HG03457 (cell line): ENCODE data around the gene SSTR1.
"Not testable (repeated sequence)": the region's sequence is repeated elsewhere in the genome, so short reads cannot be mapped to it uniquely, and the experiment has no call there.

Experiments
- ATAC-seq: cut with Tn5 transposase; IDR thresholded peaks from one replicate; pipeline ENCODE4 v1.9.1; 2021; ENCODE audit warnings: moderate number of reproducible peaks; ENCODE audit not compliant: unreplicated experiment

The SSTR1 gene

GRCh38 chr14:38207736-38208617 is at the start of gene SSTR1:
Gene SSTR1, plus strand, starts transcription at chr14:38207904. Its CDS starts 1,486 bp downstream, at chr14:38209390.
- ATAC-seq, result no peak

GRCh38 chr14:38158468-38158867 is 49.2 kb upstream of the SSTR1 start:
- ATAC-seq, result no peak

DNA sequence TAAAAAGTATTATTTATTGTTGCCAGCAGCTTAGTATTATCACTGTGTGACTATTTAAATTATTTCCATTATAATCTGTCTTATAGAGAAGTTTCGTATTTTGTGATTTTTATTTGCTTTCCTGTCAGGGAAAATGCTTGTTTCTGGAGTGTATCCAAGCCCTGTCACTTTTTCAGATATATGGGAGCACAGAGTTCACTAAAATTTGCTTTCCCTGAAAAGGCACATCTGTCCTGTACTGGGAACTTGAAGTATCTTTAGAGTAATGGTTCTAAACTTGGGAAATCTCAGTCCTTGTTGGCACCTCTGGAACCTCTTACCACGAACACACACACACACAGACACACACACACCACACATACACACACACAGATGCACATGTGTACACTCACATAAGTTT is 39.3 kb upstream of the SSTR1 start:
- no peak for ATAC-seq

GRCh38 chr14:38171197-38171596 is 36.5 kb upstream of the SSTR1 start:
- no peak for ATAC-seq

GRCh38 chr14:38174711-38175110 is 33.0 kb upstream of the SSTR1 start:
- ATAC-seq, result no peak

DNA sequence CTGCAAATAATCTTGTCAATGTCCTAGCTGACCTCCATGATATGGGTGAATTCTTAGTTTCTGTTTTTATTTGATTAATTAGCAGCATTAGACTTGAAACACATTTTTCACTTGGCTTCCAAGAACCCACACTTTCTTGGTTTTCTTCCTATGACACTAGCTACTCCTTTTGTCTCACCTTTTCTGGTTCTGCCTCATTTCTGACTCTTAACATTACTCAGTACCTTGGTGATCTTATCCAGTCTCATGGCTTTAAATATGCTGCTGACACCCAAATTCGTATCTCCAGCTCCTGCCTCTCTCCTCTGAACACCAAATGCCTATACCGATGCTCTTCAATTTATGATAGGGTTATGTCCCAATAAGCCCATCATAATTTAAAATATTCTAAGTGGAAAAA is 32.0 kb upstream of the SSTR1 start:
- ATAC-seq, result no peak

- no peak for ATAC-seq
These were observed 31.3 kb upstream of the SSTR1 start for GRCh38 chr14:38176379-38176778.

GRCh38 chr14:38184132-38184531 is 23.6 kb upstream of the SSTR1 start:
- no peak for ATAC-seq

DNA sequence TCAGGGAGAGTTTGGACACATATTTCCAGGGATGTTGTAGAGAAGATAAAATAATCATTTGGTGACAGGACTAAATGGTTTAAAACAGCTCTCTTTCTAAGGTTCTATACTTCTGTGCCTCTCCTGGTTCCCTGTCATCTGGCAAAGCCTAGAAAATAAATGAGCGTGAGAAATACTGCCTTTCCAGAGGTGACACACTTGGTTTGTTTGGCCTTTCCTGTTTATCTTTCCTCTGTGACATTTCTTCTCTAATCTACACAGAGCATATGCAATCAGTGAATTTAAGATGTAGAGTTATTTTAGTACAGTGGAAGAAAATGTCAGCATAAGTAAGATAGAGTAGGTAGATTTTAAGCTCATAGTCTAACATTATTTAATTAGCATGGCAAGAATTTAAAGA is 22.0 kb upstream of the SSTR1 start:
- no peak for ATAC-seq

DNA sequence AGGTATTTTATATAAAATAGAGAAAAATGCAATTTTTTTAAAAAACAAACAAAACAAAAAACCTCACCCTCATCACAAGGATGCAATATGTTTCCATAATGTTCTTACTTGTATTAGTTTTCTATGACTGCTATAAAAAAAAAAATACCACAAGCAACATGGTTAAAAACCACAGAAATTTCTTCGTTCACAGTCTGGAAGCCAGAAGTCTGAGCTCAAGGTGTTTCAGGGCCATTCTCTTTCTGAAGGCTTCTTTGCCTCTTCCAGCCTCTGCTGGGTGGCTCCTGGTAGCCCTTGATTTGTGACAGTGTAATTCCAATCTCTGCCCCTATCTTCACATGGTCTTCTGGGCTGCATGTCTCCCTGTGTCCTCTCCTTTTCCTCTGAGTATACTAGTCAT is 21.5 kb upstream of the SSTR1 start:
- ATAC-seq, result no peak

DNA sequence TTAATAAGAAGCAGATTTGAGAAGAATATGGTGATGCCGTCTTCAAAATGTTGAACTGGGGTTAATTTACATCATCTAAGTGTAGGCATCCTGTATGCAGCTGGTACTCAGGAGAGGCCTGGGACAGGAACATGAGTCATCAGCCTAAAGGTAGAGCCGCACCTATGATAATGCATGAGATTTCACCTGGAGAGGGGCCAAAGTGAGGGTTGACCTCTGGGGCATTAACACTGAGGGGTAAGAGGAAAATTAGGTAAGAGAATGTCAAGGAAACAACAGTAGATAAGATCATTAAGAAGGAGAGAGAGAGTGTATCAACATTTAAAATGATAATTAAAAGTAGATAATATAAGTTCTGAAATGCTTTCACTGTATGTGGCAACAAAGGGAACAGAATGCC is 20.2 kb upstream of the SSTR1 start:
- ATAC-seq, result no peak

DNA sequence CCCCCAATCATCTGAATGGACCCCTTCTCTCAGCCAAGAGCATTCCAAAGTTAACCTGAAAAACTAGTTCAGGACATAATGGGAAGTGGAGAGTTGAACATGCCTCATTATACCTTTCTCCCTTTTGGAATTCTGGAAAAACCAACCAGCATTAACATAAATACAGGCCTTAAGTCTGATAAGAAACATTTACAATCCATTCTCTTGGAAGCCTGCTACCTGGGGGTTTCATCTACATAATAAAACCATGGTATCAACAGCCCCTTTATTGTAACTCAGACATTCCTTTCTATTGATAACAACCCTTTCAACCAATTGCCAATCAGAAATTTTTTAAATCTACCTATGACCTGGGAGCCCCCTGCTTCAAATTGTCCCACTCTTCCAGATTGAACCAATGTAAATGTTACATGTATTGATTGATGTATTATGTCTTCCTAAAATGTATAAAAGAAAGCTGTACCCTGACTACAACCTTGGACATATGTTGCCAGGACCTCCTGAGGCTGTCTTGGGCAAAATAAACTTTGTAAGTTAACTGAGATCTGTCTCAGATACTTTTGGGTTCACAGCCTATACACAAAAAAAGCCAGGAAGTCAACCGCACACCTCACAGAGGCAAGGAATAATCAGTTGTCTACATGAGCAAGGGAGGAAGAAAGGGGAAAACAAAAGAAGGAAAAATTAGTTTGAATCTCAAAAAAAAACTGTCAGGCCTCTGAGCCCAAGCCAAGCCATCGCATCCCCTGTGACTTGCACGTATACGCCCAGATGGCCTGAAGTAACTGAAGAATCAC is 17.6 kb upstream of the SSTR1 start:
- no peak for ATAC-seq

DNA sequence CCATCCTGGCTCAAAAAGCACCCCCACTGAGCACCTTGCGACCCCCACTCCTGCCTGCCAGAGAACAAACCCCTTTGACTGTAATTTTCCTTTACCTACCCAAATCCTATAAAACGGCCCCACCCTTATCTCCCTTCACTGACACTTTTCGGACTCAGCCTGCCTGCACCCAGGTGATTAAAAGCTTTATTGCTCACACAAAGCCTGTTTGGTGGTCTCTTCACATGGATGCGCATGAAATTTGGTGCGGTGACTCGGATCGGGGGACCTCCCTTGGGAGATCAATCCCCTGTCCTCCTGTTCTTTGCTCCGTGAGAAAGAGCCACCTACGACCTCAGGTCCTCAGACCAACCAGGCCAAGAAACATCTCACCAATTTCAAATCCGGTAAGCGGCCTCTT is 16.9 kb upstream of the SSTR1 start:
- ATAC-seq, result not testable (repeated sequence)

- ATAC-seq, result not testable (repeated sequence)
These were observed 16.2 kb upstream of the SSTR1 start for GRCh38 chr14:38191491-38191890.

DNA sequence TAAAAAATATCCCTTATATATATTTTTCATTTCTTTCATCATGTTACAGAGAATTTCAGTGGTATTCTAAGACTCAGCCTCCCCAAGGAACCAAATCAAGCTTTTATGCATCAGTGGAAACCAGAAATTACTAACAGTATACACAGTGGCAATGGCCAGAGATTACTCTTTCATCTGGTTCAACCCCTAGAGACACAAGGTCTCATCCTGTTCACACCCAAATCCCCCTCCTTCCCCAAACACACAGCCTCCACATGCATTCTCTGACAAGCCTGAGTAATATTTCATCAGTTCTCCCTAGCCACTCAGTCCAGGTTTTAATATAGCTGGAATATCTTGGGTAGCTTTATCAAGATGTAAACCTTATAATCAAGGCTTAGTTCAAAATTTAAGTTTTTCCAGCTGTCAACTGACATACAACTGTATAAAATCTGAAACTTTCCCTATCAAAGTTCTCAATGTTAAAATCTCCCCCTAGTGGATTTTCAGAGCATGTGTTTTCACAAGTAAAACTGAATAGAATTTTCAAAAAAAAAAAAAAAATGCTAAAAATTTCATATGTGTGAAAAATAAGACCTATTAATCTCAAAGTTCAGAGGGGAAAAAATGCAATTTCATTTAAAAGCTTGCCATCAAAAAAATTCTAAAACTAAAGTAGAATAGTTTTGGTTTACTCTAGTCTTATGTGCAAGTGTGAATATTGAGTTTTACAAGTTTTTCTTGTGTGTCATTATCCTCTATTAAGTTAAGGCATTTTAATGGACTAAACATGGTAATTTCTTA is 10.5 kb upstream of the SSTR1 start:
- ATAC-seq, result no peak

DNA sequence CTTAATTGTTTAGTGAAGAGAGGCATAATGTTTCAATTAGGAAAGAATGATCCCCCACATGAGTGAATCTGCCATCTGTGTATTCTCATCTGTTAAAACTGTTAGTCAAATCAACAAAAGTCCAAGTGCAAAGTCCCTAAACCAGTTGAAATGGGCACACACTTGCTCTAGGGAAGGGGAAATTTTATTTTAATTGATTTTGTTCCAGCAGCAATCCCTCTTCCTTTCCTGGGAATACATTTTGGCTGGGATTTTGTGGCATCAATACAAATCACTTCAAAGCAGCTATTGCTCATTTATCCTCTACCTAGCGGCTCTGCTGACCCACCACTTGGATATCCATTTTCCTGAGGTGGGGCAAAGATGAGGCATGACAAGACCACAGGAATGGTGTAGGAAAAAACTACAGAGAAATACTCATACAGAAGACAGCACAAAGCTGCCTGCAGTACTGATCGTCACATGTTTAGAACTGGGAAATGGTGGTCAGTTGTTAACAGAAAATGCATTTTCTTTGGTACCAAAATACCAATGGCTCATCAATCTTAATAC is 9.8 kb upstream of the SSTR1 start:
- no peak for ATAC-seq

DNA sequence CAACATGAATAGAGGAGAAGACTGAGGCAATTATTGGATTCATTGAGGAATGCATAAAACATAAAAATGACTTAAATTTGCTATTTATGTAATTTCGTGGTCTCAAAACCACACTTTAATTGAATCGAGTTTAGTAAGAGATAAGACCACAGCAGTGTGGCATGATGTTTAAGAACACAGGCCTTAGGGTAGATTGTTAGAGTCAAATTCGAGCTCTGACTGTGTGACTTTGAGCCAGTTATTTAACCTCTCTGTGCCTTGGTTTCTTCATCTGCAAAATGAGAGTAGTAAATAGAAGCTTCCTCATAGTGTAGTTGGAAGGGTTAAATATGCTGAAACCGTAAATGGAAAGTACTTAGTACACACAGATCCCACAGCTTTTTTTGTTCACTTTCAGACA is 9.3 kb upstream of the SSTR1 start:
- ATAC-seq, result no peak

DNA sequence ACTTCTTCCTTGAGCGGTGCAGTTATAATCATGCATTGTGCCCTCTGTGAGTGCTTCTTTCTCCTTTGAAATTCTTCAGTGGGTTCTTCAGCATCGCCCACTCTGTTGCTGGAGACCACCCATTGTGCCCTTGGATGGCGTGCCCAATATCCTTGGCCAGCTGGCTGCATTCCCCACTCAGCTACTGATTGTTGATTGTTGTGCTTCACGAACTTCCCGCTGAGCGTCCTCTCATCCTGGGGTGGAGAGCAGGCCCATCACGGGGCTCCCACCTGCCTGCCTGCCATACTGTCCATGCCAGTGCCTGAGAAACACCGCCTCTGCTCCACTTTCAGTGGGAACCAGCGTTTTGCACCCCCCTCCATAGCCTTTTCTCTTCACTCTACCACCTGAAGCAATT is 8.6 kb upstream of the SSTR1 start:
- ATAC-seq, result no peak

GRCh38 chr14:38199739-38200138 is 8.0 kb upstream of the SSTR1 start:
- ATAC-seq, result no peak

DNA sequence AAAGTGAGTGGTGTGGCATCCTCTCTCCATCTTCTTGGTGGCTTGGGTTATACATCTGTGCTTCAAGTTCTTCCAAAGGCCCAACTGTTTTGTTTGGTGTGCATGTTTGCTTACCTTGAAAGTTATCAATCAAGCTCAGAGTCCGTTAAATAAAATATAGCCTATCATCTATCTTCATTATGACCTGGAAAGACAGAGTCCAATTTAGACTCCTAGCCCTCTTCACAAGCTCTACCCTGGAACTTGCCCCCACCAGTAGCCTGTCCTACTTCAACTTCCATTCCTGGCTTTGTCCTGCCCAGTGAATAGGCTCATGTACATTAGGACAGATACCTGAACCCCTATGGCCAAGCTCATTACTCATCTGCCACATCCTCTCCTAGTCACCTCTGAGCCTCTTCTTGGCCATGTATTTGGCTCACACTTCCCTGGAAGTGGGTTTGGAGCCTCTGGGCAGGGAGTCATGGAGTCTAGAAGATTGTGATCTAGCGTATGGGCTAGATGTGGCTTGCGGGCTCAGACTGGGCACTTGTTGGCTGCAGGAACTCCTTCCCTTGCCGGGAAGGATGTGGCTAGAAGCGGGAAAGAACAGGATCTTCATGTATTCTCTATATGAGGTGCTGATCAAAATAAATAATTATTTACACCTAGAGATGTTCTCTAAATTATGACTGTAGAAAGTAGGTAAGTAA is 6.4 kb upstream of the SSTR1 start:
- no peak for ATAC-seq
